ENCODE data around the gene FOXP1.

The FOXP1 gene

GRCh38 chr3:71307991-71308697, 275.4 kb downstream of the FOXP1 start:
- no peak for DNase-seq (ENCODE audit: low read depth in 2 of 2)

GRCh38 chr3:71305231-71306206, 278.0 kb downstream of the FOXP1 start:
- DNase-seq (ENCODE audit: low read depth in 2 of 2), result no peak

- DNase-seq (ENCODE audit: low read depth in 2 of 2), result no peak
Measured at GRCh38 chr3:71304684-71305083, 278.8 kb downstream of the FOXP1 start.

- no peak for DNase-seq (ENCODE audit: low read depth in 2 of 2)
Measured at GRCh38 chr3:71304247-71304646, 279.3 kb downstream of the FOXP1 start.

- DNase-seq (ENCODE audit: low read depth in 2 of 2), result no peak
Measured at GRCh38 chr3:71303627-71304200, 279.8 kb downstream of the FOXP1 start.

GRCh38 chr3:71302604-71303003, 280.9 kb downstream of the FOXP1 start:
- no peak for DNase-seq (ENCODE audit: low read depth in 2 of 2)

GRCh38 chr3:71300951-71301393, 282.6 kb downstream of the FOXP1 start:
- DNase-seq (ENCODE audit: low read depth in 2 of 2), result no peak

GRCh38 chr3:71299160-71299559, 284.4 kb downstream of the FOXP1 start:
- no peak for DNase-seq (ENCODE audit: low read depth in 2 of 2)

GRCh38 chr3:71294919-71295318, 288.6 kb downstream of the FOXP1 start:
- DNase-seq (ENCODE audit: low read depth in 2 of 2), result no peak

- no peak for DNase-seq (ENCODE audit: low read depth in 2 of 2)
Measured at GRCh38 chr3:71290301-71290700, 293.2 kb downstream of the FOXP1 start.

GRCh38 chr3:71288269-71288930, 295.1 kb downstream of the FOXP1 start:
- DNase-seq (ENCODE audit: low read depth in 2 of 2), result no peak

GRCh38 chr3:71285086-71285485, 298.4 kb downstream of the FOXP1 start:
- no peak for DNase-seq (ENCODE audit: low read depth in 2 of 2)

- no peak for DNase-seq (ENCODE audit: low read depth in 2 of 2)
Measured at GRCh38 chr3:71282976-71283375, 300.6 kb downstream of the FOXP1 start.

GRCh38 chr3:71281280-71281679, 302.2 kb downstream of the FOXP1 start:
- no peak for DNase-seq (ENCODE audit: low read depth in 2 of 2)

- no peak for DNase-seq (ENCODE audit: low read depth in 2 of 2)
Measured at GRCh38 chr3:71277341-71277740, 306.2 kb downstream of the FOXP1 start.

GRCh38 chr3:71276531-71276930, 307.0 kb downstream of the FOXP1 start:
- no peak for DNase-seq (ENCODE audit: low read depth in 2 of 2)

GRCh38 chr3:71273453-71273852, 310.1 kb downstream of the FOXP1 start:
- no peak for DNase-seq (ENCODE audit: low read depth in 2 of 2)

GRCh38 chr3:71271596-71271995, 311.9 kb downstream of the FOXP1 start:
- DNase-seq (ENCODE audit: low read depth in 2 of 2), result no peak

GRCh38 chr3:71269906-71270305, 313.6 kb downstream of the FOXP1 start:
- no peak for DNase-seq (ENCODE audit: low read depth in 2 of 2)

- no peak for DNase-seq (ENCODE audit: low read depth in 2 of 2)
Measured at GRCh38 chr3:71268462-71268999, 315.0 kb downstream of the FOXP1 start.

- DNase-seq (ENCODE audit: low read depth in 2 of 2), result no peak
Measured at GRCh38 chr3:71266875-71267274, 316.7 kb downstream of the FOXP1 start.

Data from stimulated activated CD8-positive, alpha-beta memory T cell treated with anti-CD3 and anti-CD28 coated beads, Interleukin-2, amount 100 ng/mL, for 48 hours (primary cell).